Measurements from ENCODE around the gene CDH5.
A peak's percentile ranks its signal among the peaks of the same experiment; 100 is the strongest.

CDH5 gene

GRCh38 chr16:66342294-66342900, 24.1 kb upstream of the CDH5 start:
- no peak for DNase-seq (ENCODE audit: extremely low read depth, low read depth)
- TF ChIP-seq CTCF (IDR thresholded peaks at IDR 0.05; ENCODE audit: low read depth, low read length): peak; percentile 67

- DNase-seq (ENCODE audit: extremely low read depth, low read depth): peak; percentile 12
- peak; percentile 66 for TF ChIP-seq CTCF (IDR thresholded peaks at IDR 0.05; ENCODE audit: low read depth, low read length)
Measured at GRCh38 chr16:66344533-66345145, 21.9 kb upstream of the CDH5 start.

DNA sequence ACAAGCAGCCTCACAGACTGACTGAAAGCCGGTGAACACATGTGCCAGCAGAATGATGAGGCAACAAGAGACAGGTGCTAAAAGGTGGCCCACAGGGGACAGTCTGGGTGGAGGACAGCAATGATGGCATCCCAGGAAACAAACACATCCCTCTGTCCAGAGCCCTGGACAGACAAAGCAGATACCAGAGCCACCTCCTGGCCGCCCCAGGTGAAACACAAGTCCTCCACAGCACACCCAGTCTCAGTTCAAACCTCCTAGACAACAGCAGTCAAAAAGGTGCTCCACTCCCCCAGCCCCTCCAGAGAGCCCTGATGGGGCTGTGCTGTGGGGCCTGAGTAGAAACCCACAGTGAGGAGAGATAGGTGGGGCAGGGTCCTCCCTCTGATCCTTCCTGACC, 20.3 kb upstream of the CDH5 start:
- TF ChIP-seq CTCF (IDR thresholded peaks at IDR 0.05; ENCODE audit: low read depth, low read length): no peak
- DNase-seq (ENCODE audit: extremely low read depth, low read depth): no peak

- no peak for TF ChIP-seq CTCF (IDR thresholded peaks at IDR 0.05; ENCODE audit: low read depth, low read length)
- no peak for DNase-seq (ENCODE audit: extremely low read depth, low read depth)
Measured at GRCh38 chr16:66352304-66352703, 14.2 kb upstream of the CDH5 start.

DNA sequence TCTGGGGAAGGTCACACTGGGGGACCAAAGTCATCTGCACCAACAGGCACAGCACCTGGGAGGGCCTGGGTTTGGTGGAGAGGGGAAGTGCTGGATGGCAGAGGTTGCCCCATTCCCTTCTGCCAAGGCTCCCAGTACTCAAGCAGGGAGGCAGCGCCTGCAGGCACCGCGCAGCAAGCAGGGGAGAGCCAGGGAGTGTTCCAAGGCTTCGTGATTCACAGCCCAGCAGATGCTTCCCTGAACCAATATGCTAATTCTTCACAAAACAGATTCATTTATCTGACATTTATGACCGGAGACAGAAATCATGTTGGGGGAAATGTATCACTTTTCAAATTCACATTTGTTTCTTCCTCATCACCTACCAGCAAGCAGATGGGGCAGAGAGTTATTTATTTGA, 13.4 kb upstream of the CDH5 start:
- no peak for DNase-seq (ENCODE audit: extremely low read depth, low read depth)
- TF ChIP-seq CTCF (IDR thresholded peaks at IDR 0.05; ENCODE audit: low read depth, low read length): no peak

GRCh38 chr16:66354034-66354909, 12.2 kb upstream of the CDH5 start:
- no peak for TF ChIP-seq CTCF (IDR thresholded peaks at IDR 0.05; ENCODE audit: low read depth, low read length)
- no peak for DNase-seq (ENCODE audit: extremely low read depth, low read depth)

GRCh38 chr16:66355526-66355925, 11.0 kb upstream of the CDH5 start:
- DNase-seq (ENCODE audit: extremely low read depth, low read depth): no peak
- TF ChIP-seq CTCF (IDR thresholded peaks at IDR 0.05; ENCODE audit: low read depth, low read length): no peak

Data from AG09319 (cell line).